Upper lobe of left lung (tissue), 4 donors: Measurements from ENCODE around the gene MGAT4A.

ENCODE experiments used
- EP300 ChIP-seq, 4 donors: sonication (generic); formaldehyde crosslinking; IDR thresholded peaks; one replicate each; pipeline ENCODE4 v1.5.1; 2017; ENCODE audit warnings: antibody characterized with exemption in 4 of 4, control low read depth in 2 of 4
- POLR2AphosphoS5 ChIP-seq, 2 donors: sonication (generic); formaldehyde crosslinking; IDR thresholded peaks; one replicate each; pipeline ENCODE4 v1.5.1; 2017; ENCODE audit warnings: antibody characterized with exemption in 2 of 2

DNA sequence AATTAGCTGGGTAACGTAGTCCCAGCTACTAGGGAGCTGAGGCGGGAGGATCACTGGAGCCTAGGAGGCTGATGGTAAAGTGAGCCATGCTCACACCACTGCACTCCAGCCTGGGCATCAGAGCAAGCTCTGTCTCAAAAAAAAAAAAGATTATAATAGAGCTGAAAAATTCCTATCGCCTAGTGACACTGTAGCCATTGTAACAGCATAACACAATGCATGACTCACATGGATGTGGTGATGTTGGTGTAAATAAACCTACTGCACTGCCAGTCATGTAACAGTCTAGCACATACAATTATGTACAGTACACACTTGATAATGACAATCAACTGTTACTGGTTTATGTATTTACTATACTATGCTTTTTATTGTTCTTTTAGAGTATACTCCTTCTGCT is 39.6 kb downstream of the MGAT4A start:
- TF ChIP-seq EP300 (IDR thresholded peaks at IDR 0.05) (no peak), POLR2AphosphoS5 (IDR thresholded peaks at IDR 0.05) (no peak)
